GM18951 (cell line): ENCODE measurements around the gene PABPC1L.

Experiments used
- POLR2A ChIP-seq: IDR thresholded peaks from 4 replicates; pipeline ENCODE4 v1.6.1; 2011; ENCODE audit warnings: mild to moderate bottlenecking; ENCODE audit not compliant: insufficient read length, insufficient read depth; ENCODE audit errors: extremely low read depth
- in situ Hi-C: fragments of 300-500 bp; cut with MboI; formaldehyde crosslinking; loops from one replicate; pipeline ENCODE4 v1.12.0; 2022; ENCODE audit warnings: low sequenced_read_pairs, mixed read lengths, inconsistent platforms; ENCODE audit not compliant: unreplicated experiment

The PABPC1L gene

GRCh38 chr20:44973053-44973452, 63.2 kb downstream of the PABPC1L start:
- TF ChIP-seq POLR2A = no peak
- in situ Hi-C loops = no loop called here

GRCh38 chr20:44976698-44977097, 66.8 kb downstream of the PABPC1L start:
- TF ChIP-seq POLR2A = no peak
- in situ Hi-C loops = no loop called here

GRCh38 chr20:44979090-44979621, 69.3 kb downstream of the PABPC1L start:
- in situ Hi-C loops = no loop called here
- no peak for TF ChIP-seq POLR2A

GRCh38 chr20:44981736-44982406, 72.0 kb downstream of the PABPC1L start:
- no peak for TF ChIP-seq POLR2A
- in situ Hi-C loops = no loop called here

- in situ Hi-C loops = no loop called here
- no peak for TF ChIP-seq POLR2A
Observed at GRCh38 chr20:44983093-44983674, 73.3 kb downstream of the PABPC1L start.

- in situ Hi-C loops = no loop called here
- no peak for TF ChIP-seq POLR2A
Observed at GRCh38 chr20:44988631-44989171, 78.8 kb downstream of the PABPC1L start.
